ENCODE measurements around the gene ACOX3. TPM values are rescaled to one million over a fixed set of nuclear protein-coding genes. Genes with fewer than 3 reads are reported as not detected.
"Not testable (repeated sequence)": the region's sequence is repeated elsewhere in the genome, so short reads cannot be mapped to it uniquely, and the experiment has no call there.

Gene ACOX3
- total RNA-seq, 1 experiment from 2014 or later: 40.8 TPM

DNA sequence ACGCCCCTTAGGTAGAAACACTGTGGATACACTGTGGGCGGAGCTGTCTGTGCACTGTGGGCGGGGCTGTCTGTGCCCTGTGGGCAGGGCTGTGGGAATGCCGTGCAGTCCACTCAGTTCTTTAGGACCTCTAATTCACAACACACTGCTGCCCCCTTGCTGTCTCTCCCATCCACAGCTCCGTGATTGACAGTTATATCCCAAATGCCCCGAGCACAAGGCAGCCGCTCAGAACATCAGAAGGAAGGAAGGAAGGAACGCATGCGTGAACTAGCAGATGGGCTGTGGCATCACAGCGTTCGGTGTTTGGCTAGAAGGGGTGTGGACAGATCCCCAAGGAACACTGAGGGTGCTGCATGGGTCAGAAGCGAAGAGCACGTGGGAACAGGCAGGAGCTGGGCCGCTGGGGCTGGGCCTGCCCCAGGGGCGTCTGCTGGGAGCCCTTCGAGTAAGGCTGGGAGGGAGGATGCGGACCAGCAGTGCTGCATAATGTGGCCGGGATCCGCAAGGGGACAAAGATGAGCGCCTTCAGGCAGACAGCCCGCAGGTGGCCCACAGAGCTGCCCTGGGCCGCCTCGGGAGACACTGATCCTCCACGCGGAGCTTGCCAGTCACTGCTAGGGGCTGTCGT is 29.8 kb downstream of the ACOX3 start:
- peak; percentile 94 for DNase-seq
- Histone ChIP-seq H3K36me3 (replicated peaks; ENCODE audit: control insufficient read depth, insufficient read depth, low read length) (peaks cover 1% of the 10 kb centered on the region), H3K4me3 (ENCODE audit: insufficient read depth, low read depth, low read length) (no peak overlapping the region), H3K27me3 (ENCODE audit: control insufficient read depth, insufficient read depth, low read length) (no peaks in the 10 kb centered on the region)

DNA sequence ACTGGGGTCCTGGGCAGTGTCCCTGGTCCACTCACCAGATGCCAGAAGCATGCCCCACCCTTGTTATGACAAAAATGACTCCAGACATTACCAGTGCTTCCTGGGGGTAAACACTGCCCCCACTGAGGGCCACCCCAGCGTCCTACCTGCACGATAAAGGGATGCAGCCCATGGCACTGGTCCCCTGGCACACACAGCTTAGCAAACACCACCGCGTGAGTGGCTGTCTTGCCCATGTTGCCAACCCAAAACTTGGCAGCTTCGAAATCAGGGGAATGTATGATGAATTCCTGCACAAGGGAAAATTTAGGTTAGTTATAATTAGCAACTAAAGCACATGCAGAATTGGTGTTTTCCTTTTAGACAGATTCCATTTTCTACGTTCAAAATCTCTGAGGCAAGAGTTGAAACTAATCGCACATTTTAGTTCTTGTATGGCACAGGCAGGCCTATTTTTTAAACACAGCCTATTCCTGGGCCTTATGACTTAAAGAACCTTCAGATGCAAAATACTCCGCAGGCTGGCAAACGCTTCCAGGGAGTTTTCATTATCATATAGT is 30.4 kb downstream of the ACOX3 start:
- DNase-seq: no peak
- H3K36me3 ChIP-seq (replicated peaks; ENCODE audit: control insufficient read depth, insufficient read depth, low read length): peaks cover 3% of the 10 kb centered on the region
- H3K27me3 ChIP-seq (ENCODE audit: control insufficient read depth, insufficient read depth, low read length): no peaks in the 10 kb centered on the region
- H3K4me3 ChIP-seq (ENCODE audit: insufficient read depth, low read depth, low read length): no peak overlapping the region

DNA sequence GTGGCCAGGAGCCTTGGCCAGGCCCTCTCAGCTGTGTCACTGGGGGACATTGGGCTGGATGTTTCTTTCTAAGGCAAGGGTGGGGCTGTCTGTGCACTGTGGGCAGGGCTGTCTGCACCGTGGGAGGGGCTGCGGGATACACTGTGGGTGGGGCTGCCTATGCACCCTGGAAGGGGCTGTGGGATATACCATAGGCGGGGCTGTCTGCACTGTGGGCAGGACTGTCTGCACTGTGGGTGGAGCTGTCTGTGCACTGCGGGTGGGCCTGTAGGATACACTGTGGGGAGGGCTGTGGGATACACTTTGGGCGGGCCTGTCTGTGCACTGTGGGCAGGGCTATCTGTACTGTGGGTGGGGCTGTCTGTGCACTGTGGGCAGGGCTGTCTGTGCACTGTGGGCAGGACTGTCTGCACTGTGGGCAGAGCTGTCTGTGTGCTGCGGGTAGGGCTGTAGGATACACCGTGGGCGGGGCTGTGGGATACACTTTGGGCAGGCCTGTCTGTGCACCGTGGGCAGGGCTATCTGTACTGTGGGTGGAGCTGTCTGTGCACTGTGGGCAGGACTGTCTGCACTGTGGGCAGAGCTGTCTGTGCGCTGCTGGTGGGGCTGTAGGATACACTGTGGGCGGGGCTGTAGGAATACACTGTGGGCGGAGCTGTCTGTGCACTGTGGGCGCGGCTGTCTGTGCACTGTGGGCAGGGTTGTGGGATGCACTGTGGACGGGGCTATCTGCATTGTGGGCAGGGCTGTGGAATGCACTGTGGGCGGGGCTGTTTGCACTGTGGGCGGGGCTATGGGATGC is 31.1 kb downstream of the ACOX3 start:
- Histone ChIP-seq H3K4me3 (ENCODE audit: insufficient read depth, low read depth, low read length) (no peak overlapping the region), H3K27me3 (ENCODE audit: control insufficient read depth, insufficient read depth, low read length) (no peaks in the 10 kb centered on the region), H3K36me3 (replicated peaks; ENCODE audit: control insufficient read depth, insufficient read depth, low read length) (peaks cover 2% of the 10 kb centered on the region)
- no peak for DNase-seq

DNA sequence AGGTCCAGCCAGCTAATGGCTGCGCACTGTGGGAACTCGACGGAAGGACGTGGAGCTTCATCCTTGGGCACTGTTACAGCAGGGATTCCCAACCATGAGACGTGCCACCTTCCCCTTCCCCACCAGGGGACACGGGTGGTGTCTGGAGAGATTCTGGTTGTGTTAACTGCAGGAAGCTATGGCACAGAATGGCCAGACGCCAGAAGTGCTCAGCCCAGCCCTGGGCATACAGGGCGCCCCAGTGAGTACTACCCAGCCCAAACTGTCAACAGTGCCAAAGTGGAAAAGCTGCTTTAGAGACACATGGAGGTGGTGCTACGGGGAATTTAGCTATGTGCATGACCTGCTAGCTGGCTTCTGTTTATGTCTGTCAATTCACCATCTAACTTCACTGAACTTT is 32.8 kb downstream of the ACOX3 start:
- DNase-seq: no peak
- H3K36me3 ChIP-seq (replicated peaks; ENCODE audit: control insufficient read depth, insufficient read depth, low read length): peaks cover 2% of the 10 kb centered on the region
- H3K27me3 ChIP-seq (ENCODE audit: control insufficient read depth, insufficient read depth, low read length): no peaks in the 10 kb centered on the region
- no peak overlapping the region for H3K4me3 ChIP-seq (ENCODE audit: insufficient read depth, low read depth, low read length)

DNA sequence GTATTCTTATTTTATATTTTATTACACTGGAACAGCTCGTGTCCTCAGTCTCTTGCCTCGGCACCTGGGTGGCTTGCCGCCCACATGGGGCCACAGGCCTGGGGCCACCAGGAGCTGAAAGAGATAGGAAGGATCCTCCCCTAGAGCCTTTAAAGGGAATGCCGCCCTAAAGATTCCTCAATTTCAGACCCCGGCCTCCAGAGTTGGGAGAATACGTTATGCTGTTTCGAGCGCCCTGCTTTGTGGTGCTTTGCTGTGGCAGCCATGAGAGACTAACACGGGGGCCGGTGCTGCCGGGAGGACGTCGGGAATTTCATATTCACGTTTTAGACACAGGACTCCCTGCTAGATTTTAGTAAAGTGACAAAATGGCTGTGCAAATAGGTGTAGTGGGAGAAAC is 33.2 kb downstream of the ACOX3 start:
- H3K36me3 ChIP-seq (replicated peaks; ENCODE audit: control insufficient read depth, insufficient read depth, low read length): peaks cover 2% of the 10 kb centered on the region
- DNase-seq: no peak
- no peak overlapping the region for H3K4me3 ChIP-seq (ENCODE audit: insufficient read depth, low read depth, low read length)
- H3K27me3 ChIP-seq (ENCODE audit: control insufficient read depth, insufficient read depth, low read length): no peaks in the 10 kb centered on the region

DNA sequence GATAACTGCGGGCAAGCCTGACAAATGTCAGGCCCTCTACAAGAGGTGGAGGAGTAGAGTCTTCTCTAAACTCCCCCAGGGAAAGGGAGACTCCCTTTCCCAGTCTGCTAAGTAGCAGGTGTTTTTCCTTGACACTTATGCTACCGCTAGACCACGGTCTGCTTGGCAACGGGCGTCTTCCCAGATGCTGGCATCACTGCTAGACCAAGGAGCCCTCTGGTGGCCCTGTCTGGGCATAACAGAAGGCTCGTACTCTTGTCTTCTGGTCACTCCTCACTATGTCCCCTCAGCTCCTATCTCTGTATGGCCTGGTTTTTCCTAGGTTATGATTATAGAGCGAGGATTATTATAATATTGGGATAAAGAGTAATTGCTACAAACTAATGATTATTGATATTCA is 33.6 kb downstream of the ACOX3 start:
- DNase-seq; H3K36me3 ChIP-seq (replicated peaks; ENCODE audit: control insufficient read depth, insufficient read depth, low read length); H3K27me3 ChIP-seq (ENCODE audit: control insufficient read depth, insufficient read depth, low read length); H3K4me3 ChIP-seq (ENCODE audit: insufficient read depth, low read depth, low read length): not testable (repeated sequence)

DNA sequence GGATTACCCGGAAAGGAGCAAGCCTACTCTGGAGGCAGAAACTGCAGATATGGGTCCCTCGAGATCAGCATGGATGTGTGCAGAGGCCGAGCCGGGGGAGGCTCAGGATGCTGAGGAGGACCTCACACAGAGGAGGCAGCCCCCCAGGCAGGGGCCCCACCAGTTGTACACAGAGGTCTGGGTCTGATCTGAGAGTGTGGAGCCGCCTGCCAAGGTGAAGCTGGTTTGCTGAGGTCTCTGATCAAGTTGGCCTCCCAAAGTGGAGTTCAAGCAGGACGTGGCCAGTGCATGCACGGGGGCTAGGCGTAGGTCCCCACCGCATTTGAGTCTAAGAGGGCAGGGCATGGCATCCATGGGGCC is 35.0 kb downstream of the ACOX3 start:
- Histone ChIP-seq H3K27me3 (ENCODE audit: control insufficient read depth, insufficient read depth, low read length) (no peaks in the 10 kb centered on the region), H3K4me3 (ENCODE audit: insufficient read depth, low read depth, low read length) (no peak overlapping the region), H3K36me3 (replicated peaks; ENCODE audit: control insufficient read depth, insufficient read depth, low read length) (peaks cover 2% of the 10 kb centered on the region)
- no peak for DNase-seq

DNA sequence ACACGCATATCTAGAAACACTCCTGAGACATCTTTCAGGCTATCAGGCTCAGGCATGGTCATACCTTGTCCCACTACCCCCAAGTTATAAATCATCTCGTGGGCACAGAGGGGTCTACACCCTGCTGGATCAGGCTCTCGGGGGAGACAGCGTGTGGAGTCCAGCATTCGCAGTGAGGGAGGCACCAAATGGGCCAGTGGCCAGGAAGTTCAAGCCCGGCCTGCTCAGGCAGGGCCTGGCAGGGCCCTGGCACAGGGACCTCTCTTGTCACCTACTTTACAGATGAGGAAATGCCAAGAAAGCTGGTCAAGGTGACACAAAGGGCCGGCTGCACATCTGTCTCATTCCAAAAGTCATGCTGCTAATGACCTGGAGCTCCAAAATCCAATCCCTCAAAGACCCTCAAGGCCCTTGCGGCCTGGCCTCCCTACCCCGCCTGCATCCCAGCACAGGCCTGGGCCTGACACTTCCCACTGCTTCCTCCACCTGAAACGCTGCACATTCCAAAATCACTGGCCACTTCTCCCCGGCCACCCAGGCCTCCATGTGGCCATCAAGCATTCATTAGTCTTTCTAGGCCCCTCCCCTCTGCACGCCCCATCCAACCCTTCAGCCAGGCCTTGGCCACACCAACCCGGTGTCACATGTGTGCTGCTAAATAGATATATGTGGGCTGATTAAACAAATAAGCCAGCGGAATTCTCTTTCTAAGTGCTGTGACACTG is 35.6 kb downstream of the ACOX3 start:
- Histone ChIP-seq H3K36me3 (replicated peaks; ENCODE audit: control insufficient read depth, insufficient read depth, low read length) (peaks cover 2% of the 10 kb centered on the region), H3K4me3 (ENCODE audit: insufficient read depth, low read depth, low read length) (no peak overlapping the region), H3K27me3 (ENCODE audit: control insufficient read depth, insufficient read depth, low read length) (no peaks in the 10 kb centered on the region)
- DNase-seq: no peak

DNA sequence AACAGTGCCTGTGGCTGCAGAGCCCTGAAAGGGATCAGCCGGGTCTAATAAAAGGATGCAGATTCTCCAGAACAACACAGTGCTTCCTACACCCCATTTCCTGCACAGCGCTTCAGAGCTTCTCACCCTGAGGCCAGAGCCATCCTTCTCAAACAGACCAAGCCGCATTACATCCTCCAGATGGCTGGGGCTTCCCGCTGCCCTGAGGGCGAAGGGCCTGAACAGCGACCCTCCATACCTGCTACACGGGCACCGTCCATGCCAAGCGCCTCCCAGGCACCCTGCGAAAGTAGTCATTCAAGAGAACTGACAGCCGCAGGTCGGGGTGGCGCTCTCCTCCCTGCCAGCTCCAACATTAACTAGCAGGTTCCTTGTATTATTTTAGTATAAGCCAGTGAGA is 36.5 kb downstream of the ACOX3 start:
- Histone ChIP-seq H3K36me3 (replicated peaks; ENCODE audit: control insufficient read depth, insufficient read depth, low read length) (peaks cover 2% of the 10 kb centered on the region), H3K4me3 (ENCODE audit: insufficient read depth, low read depth, low read length) (no peak overlapping the region), H3K27me3 (ENCODE audit: control insufficient read depth, insufficient read depth, low read length) (no peaks in the 10 kb centered on the region)
- no peak for DNase-seq

DNA sequence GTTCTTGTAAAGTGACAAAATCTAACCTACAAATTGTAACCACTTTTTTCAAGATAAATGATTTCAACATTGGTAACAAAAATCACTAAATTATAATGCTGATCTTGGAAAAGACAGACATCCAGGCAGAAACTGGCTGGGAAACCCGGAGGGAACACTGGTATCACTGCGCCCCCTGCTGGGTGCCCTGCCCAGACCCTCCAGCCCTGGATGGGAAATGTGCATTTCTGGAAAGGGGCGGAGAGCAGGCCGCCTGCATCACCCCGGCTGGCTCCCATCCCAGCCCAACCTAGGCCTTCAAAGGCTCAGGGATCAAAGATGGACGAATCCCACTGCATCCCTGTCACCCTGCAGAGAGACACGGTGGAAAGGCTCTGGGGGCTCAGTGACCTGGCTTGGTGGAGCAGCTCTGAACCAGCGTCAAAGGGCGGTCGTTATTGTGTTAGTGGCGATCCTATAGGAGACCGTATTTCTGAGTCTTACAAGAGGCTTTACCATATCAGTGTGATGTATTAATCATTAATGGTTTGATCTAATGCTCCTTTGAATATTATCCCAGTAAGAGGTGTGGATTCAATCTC is 37.3 kb downstream of the ACOX3 start:
- no peak overlapping the region for H3K4me3 ChIP-seq (ENCODE audit: insufficient read depth, low read depth, low read length)
- peak; percentile 98 for DNase-seq
- no peaks in the 10 kb centered on the region for H3K27me3 ChIP-seq (ENCODE audit: control insufficient read depth, insufficient read depth, low read length)
- peaks cover 2% of the 10 kb centered on the region for H3K36me3 ChIP-seq (replicated peaks; ENCODE audit: control insufficient read depth, insufficient read depth, low read length)

DNA sequence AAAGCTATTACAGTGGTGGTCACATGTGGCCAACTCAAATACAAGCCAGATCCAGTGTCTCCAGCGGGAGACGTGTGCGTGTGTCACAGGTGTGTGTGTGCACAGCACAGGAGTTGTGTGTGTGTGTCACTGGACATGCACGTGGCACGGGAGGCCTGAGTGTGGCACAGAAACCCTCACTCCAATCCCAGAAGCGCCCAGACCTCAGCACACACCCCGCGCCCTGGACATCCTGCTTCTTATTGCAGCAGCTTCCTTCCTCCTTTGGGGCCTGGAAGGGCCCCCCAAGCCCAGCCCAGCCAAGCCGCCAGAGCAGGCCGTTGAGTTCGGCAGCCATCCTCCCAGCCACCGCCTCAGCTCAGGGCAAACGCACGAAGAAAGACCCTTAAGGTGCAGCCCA is 37.9 kb downstream of the ACOX3 start:
- peaks cover 2% of the 10 kb centered on the region for H3K36me3 ChIP-seq (replicated peaks; ENCODE audit: control insufficient read depth, insufficient read depth, low read length)
- DNase-seq: no peak
- H3K4me3 ChIP-seq (ENCODE audit: insufficient read depth, low read depth, low read length): no peak overlapping the region
- H3K27me3 ChIP-seq (ENCODE audit: control insufficient read depth, insufficient read depth, low read length): no peaks in the 10 kb centered on the region

DNA sequence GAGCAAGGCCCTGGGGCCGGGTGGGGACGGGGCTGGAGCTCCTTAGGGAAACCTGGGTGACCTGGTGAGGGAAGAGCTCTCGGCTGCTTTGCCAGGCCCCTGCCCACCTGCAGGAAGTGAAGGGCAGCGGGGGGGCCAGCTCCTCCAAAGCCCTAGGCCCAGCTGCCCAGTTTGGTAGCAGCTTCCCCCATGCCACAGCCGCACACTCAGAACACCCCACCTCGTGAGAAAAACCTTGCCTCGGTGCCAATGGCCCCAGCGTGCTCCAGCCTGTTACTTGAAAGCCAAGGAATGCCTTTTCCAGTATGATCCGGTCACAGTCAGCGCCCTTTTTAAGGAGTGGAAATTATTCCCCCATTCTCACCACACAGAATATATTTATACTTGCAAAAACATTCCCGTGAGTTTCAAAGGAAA is 38.3 kb downstream of the ACOX3 start:
- peaks cover 2% of the 10 kb centered on the region for H3K36me3 ChIP-seq (replicated peaks; ENCODE audit: control insufficient read depth, insufficient read depth, low read length)
- no peak for DNase-seq
- H3K4me3 ChIP-seq (ENCODE audit: insufficient read depth, low read depth, low read length): no peak overlapping the region
- no peaks in the 10 kb centered on the region for H3K27me3 ChIP-seq (ENCODE audit: control insufficient read depth, insufficient read depth, low read length)

DNA sequence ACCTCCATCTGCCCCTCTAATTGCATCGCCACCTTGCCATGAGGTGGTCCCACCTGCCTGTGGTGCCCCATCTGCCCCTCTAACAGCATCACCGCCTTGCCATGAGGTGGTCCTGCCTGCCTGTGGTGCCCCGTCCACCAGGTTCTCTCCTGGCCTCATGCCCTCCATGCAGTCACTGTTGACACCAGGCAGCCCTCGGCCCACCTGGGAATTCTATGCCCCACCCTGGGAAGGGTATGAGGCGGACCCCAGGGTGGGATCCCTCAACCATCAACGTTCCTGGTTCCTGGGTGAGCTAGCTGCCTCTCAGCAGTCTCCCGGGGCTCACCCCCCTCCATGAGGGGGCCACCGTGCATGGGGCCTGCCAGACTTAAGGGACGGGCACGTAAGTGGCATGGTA is 38.9 kb downstream of the ACOX3 start:
- DNase-seq: no peak
- H3K27me3 ChIP-seq (ENCODE audit: control insufficient read depth, insufficient read depth, low read length): no peaks in the 10 kb centered on the region
- peaks cover 2% of the 10 kb centered on the region for H3K36me3 ChIP-seq (replicated peaks; ENCODE audit: control insufficient read depth, insufficient read depth, low read length)
- no peak overlapping the region for H3K4me3 ChIP-seq (ENCODE audit: insufficient read depth, low read depth, low read length)

DNA sequence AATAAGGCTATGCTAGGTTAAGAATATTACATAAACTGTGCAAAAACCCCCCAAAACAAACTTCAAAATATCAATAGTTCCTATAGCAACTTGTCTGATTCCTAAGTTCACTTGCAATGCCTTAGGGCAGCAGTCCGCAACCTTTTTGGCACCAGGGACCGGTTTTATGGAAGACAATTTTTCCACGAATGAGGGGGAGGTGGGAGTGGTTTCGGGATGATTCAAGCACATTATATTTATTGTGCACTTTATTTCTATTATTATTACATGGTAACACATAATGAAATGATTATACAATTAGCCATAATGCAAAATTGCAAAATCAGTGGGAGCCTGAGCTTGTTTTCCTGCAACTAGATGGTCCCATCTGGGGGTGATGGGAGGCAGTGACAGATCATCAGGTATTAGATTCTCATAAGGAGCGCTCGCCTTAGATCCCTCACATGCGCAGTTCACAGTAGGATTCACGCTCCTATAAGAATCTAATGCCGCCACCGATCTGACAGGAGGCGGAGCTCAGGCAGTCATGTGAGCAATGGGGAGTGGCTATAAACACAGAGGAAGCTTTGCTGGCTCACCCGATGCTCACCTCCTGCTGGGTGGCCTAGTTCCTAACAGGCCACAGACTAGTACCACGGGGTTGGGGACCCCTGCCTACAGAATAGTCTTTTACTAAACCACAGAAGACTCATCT is 39.7 kb downstream of the ACOX3 start:
- Histone ChIP-seq H3K4me3 (ENCODE audit: insufficient read depth, low read depth, low read length) (no peak overlapping the region), H3K27me3 (ENCODE audit: control insufficient read depth, insufficient read depth, low read length) (no peaks in the 10 kb centered on the region), H3K36me3 (replicated peaks; ENCODE audit: control insufficient read depth, insufficient read depth, low read length) (peaks cover 1% of the 10 kb centered on the region)
- no peak for DNase-seq
